Thoracic aorta (tissue), 2 donors: ENCODE results near the gene DNAJC5G. TPM values are rescaled to one million over a fixed set of nuclear protein-coding genes. Genes with fewer than 3 reads are reported as not detected.

Experiments
- ATAC-seq: fragments of 150-250 bp; one replicate; pipeline ENCODE4 v1.8.0; 2017; ENCODE audit warnings: low read depth; ENCODE audit not compliant: insufficient number of reproducible peaks, low FRiP score
- DNase-seq: peaks from one replicate; pipeline ENCODE4 v3.0.0-alpha.2; 2020; ENCODE audit warnings: low spot score
- H3K27ac ChIP-seq, 2 donors: fragments of 200-600 bp; sonication (generic); 1 replicate in 1 of 2; 2 replicates in 1 of 2; pipeline ENCODE4 v1.5.1; 2016; ENCODE audit warnings: mild to moderate bottlenecking in 2 of 2, moderate library complexity in 2 of 2
- H3K27me3 ChIP-seq: fragments of 200-600 bp; sonication (generic); replicated peaks from 2 replicates; pipeline ENCODE4 v1.6.0; 2016; ENCODE audit warnings: mild to moderate bottlenecking; ENCODE audit not compliant: insufficient read depth
- H3K36me3 ChIP-seq: fragments of 200-600 bp; sonication (generic); one replicate; pipeline ENCODE4 v1.5.1; 2016
- H3K4me1 ChIP-seq, 2 donors: fragments of 200-600 bp; sonication (generic); 1 replicate in 1 of 2; 2 replicates in 1 of 2; pipeline versions ENCODE4 v1.5.1 to v1.6.0; 2016; ENCODE audit warnings: low read depth in 2 of 2, mild to moderate bottlenecking in 1 of 2; ENCODE audit not compliant: control insufficient read depth in 1 of 2
- H3K4me3 ChIP-seq: fragments of 200-600 bp; sonication (generic); 2 replicates; pipeline ENCODE4 v1.5.1; 2016; ENCODE audit warnings: mild to moderate bottlenecking
- H3K9me3 ChIP-seq: fragments of 200-600 bp; sonication (generic); 2 replicates; pipeline ENCODE4 v1.5.1; 2016
- CTCF ChIP-seq: fragments of 200-600 bp; sonication (generic); IDR thresholded peaks from one replicate; pipeline ENCODE4 v1.5.1; 2019; ENCODE audit warnings: antibody characterized with exemption
- total RNA-seq, 2 donors: library from RNA; depleted of rRNA; stranded (reverse); fragments of >200 nt; gene quantifications; one replicate each; pipeline versions ENCODE4 v1.1.0 to v1.2.3, GENCODE V29; 2016

DNAJC5G gene
- total RNA-seq, 2 donors from 2014 or later = 0.68 TPM; not detected in 1

GRCh38 chr2:27306136-27306535 is 30.9 kb downstream of the DNAJC5G start:
- Histone ChIP-seq H3K36me3 (peaks cover 4% of the 10 kb centered on the region), H3K9me3 (no peaks in the 10 kb centered on the region), H3K4me1 (peaks cover 5 to 20% of the 10 kb centered on the region in 2 donors), H3K4me3 (no peak overlapping the region), H3K27me3 (no peaks in the 10 kb centered on the region), H3K27ac (no peak overlapping the region)
- no peak for ATAC-seq
- TF ChIP-seq CTCF = no peak
- no peak for DNase-seq

GRCh38 chr2:27306573-27307286 is 31.5 kb downstream of the DNAJC5G start:
- no peak for ATAC-seq

GRCh38 chr2:27307287-27307544 is 32.0 kb downstream of the DNAJC5G start:
- ATAC-seq = no peak
- H3K36me3 ChIP-seq = peaks cover 4% of the 10 kb centered on the region
- no peak for DNase-seq
- no peak overlapping the region for H3K4me3 ChIP-seq
- H3K27ac ChIP-seq = no peak overlapping the region
- no peak for TF ChIP-seq CTCF
- H3K27me3 ChIP-seq = no peaks in the 10 kb centered on the region
- no peaks in the 10 kb centered on the region for H3K9me3 ChIP-seq
- H3K4me1 ChIP-seq = peaks cover 5 to 20% of the 10 kb centered on the region in 2 donors

More at GRCh38 chr2:27306573-27307286, 31.5 kb downstream of the DNAJC5G start:
- Histone ChIP-seq H3K9me3 (no peaks in the 10 kb centered on the region), H3K27ac (no peak overlapping the region), H3K4me3 (no peak overlapping the region), H3K4me1 (peaks cover 5 to 20% of the 10 kb centered on the region in 2 donors), H3K27me3 (no peaks in the 10 kb centered on the region), H3K36me3 (peaks cover 4% of the 10 kb centered on the region)
- TF ChIP-seq CTCF = no peak
- DNase-seq = no peak

GRCh38 chr2:27307545-27308358 is 32.5 kb downstream of the DNAJC5G start:
- H3K27me3 ChIP-seq = no peaks in the 10 kb centered on the region
- H3K9me3 ChIP-seq = no peaks in the 10 kb centered on the region
- H3K4me3 ChIP-seq = no peak overlapping the region
- no peak for ATAC-seq
- no peak for TF ChIP-seq CTCF
- H3K36me3 ChIP-seq = peaks cover 4% of the 10 kb centered on the region
- no peak overlapping the region for H3K27ac ChIP-seq
- no peak for DNase-seq
- H3K4me1 ChIP-seq = peaks cover 5 to 20% of the 10 kb centered on the region in 2 donors

GRCh38 chr2:27308359-27308881 is 33.2 kb downstream of the DNAJC5G start, which contains the start of gene UCN:
Gene UCN, minus strand, starts transcription at chr2:27308445. Its CDS starts 550 bp downstream, at chr2:27307895.
- no peak for ATAC-seq
- H3K27me3 ChIP-seq = no peaks in the 10 kb centered on the region

More at GRCh38 chr2:27308359-27308881, 33.2 kb downstream of the DNAJC5G start, which contains the start of gene UCN:
- Histone ChIP-seq H3K36me3 (peaks cover 4% of the 10 kb centered on the region), H3K4me1 (peaks cover 5 to 20% of the 10 kb centered on the region in 2 donors), H3K4me3 (no peak within 1 kb of the TSS), H3K9me3 (no peaks in the 10 kb centered on the region), H3K27ac (no peak within 1 kb of the TSS)
- DNase-seq = no peak
- no peak for TF ChIP-seq CTCF
